Upper lobe of left lung (tissue), 6 donors: ENCODE data around the gene GABRB3. TPM values are rescaled to one million over a fixed set of nuclear protein-coding genes. Genes with fewer than 3 reads are reported as not detected.

Experiments used
- ATAC-seq, 2 donors: fragments of 200-7000 bp; cut with Tn5 transposase; one replicate each; pipeline ENCODE4 v1.9.1; 2022; ENCODE audit warnings: mild to moderate bottlenecking in 2 of 2, moderate library complexity in 2 of 2; ENCODE audit not compliant: low FRiP score in 2 of 2
- DNase-seq, 2 donors: peaks; one replicate each; pipeline ENCODE4 v3.0.0-alpha.2; 2019 to 2020
- H3K27ac ChIP-seq, 4 donors: fragments of 200-600 bp; sonication (generic); one replicate each; pipeline ENCODE4 v1.5.1; 2016 to 2019
- H3K27me3 ChIP-seq, 4 donors: fragments of 200-600 bp; sonication (generic); one replicate each; pipeline ENCODE4 v1.5.1; 2017 to 2019
- H3K36me3 ChIP-seq, 4 donors: fragments of 200-600 bp; sonication (generic); one replicate each; pipeline ENCODE4 v1.5.1; 2016 to 2019
- H3K4me1 ChIP-seq, 4 donors: fragments of 200-600 bp; sonication (generic); one replicate each; pipeline ENCODE4 v1.5.1; 2018 to 2019
- H3K4me3 ChIP-seq, 4 donors: fragments of 200-600 bp; sonication (generic); one replicate each; pipeline ENCODE4 v1.5.1; 2017 to 2019; ENCODE audit warnings: mild to moderate bottlenecking in 2 of 4, moderate library complexity in 1 of 4
- H3K9me3 ChIP-seq, 4 donors: fragments of 200-600 bp; sonication (generic); one replicate each; pipeline ENCODE4 v1.5.1; 2018 to 2019
- EP300 ChIP-seq, 4 donors: sonication (generic); formaldehyde crosslinking; IDR thresholded peaks; one replicate each; pipeline ENCODE4 v1.5.1; 2017; ENCODE audit warnings: antibody characterized with exemption in 4 of 4, control low read depth in 2 of 4
- POLR2A ChIP-seq, 4 donors: fragments of 450-650 bp; IDR thresholded peaks; one replicate each; pipeline ENCODE4 v1.5.1; 2016 to 2017; ENCODE audit warnings: antibody characterized with exemption in 4 of 4, mild to moderate bottlenecking in 2 of 4
- POLR2AphosphoS5 ChIP-seq, 2 donors: sonication (generic); formaldehyde crosslinking; IDR thresholded peaks; one replicate each; pipeline ENCODE4 v1.5.1; 2017; ENCODE audit warnings: antibody characterized with exemption in 2 of 2
- WGBS, 2 donors: methylation state at CpG; one replicate each; pipeline ENCODE4 v1.1.5; 2017 to 2018; 5-methylcytosine and 5-hydroxymethylcytosine counted together
- total RNA-seq, 6 donors: library from RNA; depleted of rRNA in 4 of 6; stranded (reverse); fragments of >200 nt in 4 of 6; gene quantifications; one replicate each; pipeline versions ENCODE4 v1.1.0 to v1.2.1, GENCODE V29; 2016 to 2021
- TF ChIP-seq, protein P1 (sequence below), 6 experiments: fragments of 450-650 bp in 4 of 6; fragments of 200-600 bp in 2 of 6; sonication (generic) in 2 of 6; IDR thresholded peaks; one replicate each; pipeline ENCODE4 v1.5.1; 2016 to 2019; ENCODE audit warnings: antibody characterized with exemption in 6 of 6
- donor health status: DM: no; HTN: no; CAD: no; lungs with moderate emphysema.
- donor health status: DM: no; HTN: yes; CAD: no; lungs with severe emphysema.

Gene GABRB3
- total RNA-seq, 6 donors from 2014 or later: 1.5 to 6.6 (median 3.7) TPM

DNA sequence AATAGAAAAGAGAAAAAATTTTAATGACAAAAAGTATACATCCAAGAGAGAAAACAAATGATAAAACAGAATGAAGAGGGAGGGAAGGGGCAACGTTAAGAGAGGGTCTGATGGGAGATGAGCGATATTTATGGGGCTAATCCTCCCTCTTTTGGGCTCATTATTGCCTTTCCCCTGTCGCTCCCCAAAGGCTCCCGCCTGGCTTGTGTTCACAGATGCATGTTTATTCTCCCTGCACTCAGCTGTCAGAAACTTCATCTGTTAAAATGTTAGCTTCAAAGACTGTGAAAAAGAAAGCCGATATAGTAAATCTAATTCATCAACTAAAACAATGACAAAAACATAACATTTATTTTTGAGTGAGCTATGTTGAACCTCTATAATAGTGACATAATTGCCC, 74.3 kb downstream of the GABRB3 start:
- no peaks in the 10 kb centered on the region for H3K27me3 ChIP-seq
- H3K36me3 ChIP-seq: no peaks in the 10 kb centered on the region
- peaks cover 0 to 9% (median 4%) of the 10 kb centered on the region in 4 donors for H3K9me3 ChIP-seq
- H3K4me3 ChIP-seq: no peak overlapping the region
- no peaks in the 10 kb centered on the region for H3K4me1 ChIP-seq
- ATAC-seq (no peak), DNase-seq (no peak)
- no peak for TF ChIP-seq POLR2AphosphoS5 (IDR thresholded peaks at IDR 0.05)
- TF ChIP-seq, protein P1, sequence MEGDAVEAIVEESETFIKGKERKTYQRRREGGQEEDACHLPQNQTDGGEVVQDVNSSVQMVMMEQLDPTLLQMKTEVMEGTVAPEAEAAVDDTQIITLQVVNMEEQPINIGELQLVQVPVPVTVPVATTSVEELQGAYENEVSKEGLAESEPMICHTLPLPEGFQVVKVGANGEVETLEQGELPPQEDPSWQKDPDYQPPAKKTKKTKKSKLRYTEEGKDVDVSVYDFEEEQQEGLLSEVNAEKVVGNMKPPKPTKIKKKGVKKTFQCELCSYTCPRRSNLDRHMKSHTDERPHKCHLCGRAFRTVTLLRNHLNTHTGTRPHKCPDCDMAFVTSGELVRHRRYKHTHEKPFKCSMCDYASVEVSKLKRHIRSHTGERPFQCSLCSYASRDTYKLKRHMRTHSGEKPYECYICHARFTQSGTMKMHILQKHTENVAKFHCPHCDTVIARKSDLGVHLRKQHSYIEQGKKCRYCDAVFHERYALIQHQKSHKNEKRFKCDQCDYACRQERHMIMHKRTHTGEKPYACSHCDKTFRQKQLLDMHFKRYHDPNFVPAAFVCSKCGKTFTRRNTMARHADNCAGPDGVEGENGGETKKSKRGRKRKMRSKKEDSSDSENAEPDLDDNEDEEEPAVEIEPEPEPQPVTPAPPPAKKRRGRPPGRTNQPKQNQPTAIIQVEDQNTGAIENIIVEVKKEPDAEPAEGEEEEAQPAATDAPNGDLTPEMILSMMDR (IDR thresholded peaks at IDR 0.05): no peak
- no peak for TF ChIP-seq EP300 (IDR thresholded peaks at IDR 0.05)
- TF ChIP-seq POLR2A (IDR thresholded peaks at IDR 0.05): no peak
- no peak overlapping the region for H3K27ac ChIP-seq
- 46 to 55% methylated on average over 5 of the region's 5 CpGs for WGBS, 2 donors

DNA sequence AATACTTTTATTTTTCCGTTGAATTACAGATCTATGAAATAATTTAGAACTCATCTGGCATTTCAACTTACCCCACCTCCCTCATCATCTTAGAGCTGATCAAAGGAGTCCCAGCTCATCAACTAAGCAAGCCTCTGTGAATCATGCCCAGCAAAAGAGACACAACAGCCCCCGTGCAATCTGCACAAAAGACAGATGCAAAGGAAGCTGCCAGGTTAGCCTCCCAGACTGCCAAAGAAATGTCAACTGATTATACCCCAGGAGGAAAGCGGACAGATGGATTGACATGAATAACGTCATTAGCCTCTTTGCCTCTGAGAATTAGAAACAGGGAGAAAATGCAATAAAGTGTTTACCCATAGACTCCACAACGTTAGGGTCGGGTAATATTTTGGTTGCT, 75.0 kb downstream of the GABRB3 start:
- ATAC-seq (no peak), DNase-seq (no peak)
- no peaks in the 10 kb centered on the region for H3K27me3 ChIP-seq
- no peak for TF ChIP-seq POLR2A (IDR thresholded peaks at IDR 0.05)
- no peak overlapping the region for H3K27ac ChIP-seq
- H3K4me1 ChIP-seq: no peaks in the 10 kb centered on the region
- 71 to 78% methylated on average over 6 of the region's 6 CpGs for WGBS, 2 donors
- no peak overlapping the region for H3K4me3 ChIP-seq
- H3K36me3 ChIP-seq: no peaks in the 10 kb centered on the region
- peaks cover 0 to 9% (median 4%) of the 10 kb centered on the region in 4 donors for H3K9me3 ChIP-seq

DNA sequence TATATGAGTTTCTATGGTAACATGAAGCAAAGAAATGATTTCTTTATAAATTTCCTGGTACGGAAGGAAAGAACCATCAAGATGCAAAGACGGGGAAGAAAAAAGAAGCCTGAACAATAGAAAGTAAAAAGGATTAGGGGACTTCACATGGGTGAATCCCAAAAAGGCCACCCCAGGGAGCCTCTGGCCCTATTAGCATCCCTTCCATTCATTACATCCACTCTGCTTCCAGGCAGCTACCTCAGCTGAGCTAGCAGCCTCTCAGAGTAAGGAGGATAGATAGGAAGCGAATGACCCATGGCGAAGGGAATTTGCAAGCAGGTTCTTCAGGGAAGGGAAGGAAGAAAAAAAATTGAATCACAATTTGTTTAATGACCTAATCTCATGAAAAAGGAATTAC, 81.6 kb downstream of the GABRB3 start:
- no peaks in the 10 kb centered on the region for H3K4me1 ChIP-seq
- TF ChIP-seq, protein P1 (IDR thresholded peaks at IDR 0.05): no peak
- TF ChIP-seq POLR2A (IDR thresholded peaks at IDR 0.05) (no peak), POLR2AphosphoS5 (IDR thresholded peaks at IDR 0.05) (no peak), EP300 (IDR thresholded peaks at IDR 0.05) (no peak)
- no peaks in the 10 kb centered on the region for H3K27me3 ChIP-seq
- no peaks in the 10 kb centered on the region for H3K36me3 ChIP-seq
- H3K27ac ChIP-seq: no peak overlapping the region
- peaks cover 0 to 9% (median 4%) of the 10 kb centered on the region in 4 donors for H3K9me3 ChIP-seq
- DNase-seq: no peak
- ATAC-seq: no peak
- H3K4me3 ChIP-seq: no peak overlapping the region
- WGBS, 2 donors: 70 to 71% methylated on average over 4 of the region's 4 CpGs

DNA sequence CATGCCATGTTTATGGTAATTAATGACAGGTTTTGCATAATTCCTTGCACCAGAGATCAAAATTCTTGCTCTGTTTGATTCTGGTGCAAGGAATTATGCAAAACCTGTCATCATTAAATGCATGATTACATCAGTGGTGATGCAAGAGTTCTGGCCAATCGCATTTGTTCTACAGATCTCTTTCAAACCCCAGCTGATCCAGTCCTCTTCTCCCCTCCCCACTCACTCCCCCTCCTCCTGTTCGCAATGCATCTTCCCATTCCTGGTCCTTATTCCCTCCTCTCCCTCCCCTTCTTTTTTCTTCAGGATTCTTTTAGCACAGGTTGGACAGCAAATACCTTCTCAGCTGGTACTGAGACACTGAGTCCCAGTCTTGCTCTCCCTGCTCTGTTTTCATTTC, 82.1 kb downstream of the GABRB3 start:
- TF ChIP-seq POLR2A (IDR thresholded peaks at IDR 0.05) (no peak), EP300 (IDR thresholded peaks at IDR 0.05) (no peak), POLR2AphosphoS5 (IDR thresholded peaks at IDR 0.05) (no peak)
- TF ChIP-seq, protein P1 (IDR thresholded peaks at IDR 0.05): no peak
- no peak for DNase-seq
- Histone ChIP-seq H3K36me3 (no peaks in the 10 kb centered on the region), H3K27me3 (no peaks in the 10 kb centered on the region), H3K9me3 (peaks cover 0 to 9% (median 4%) of the 10 kb centered on the region in 4 donors), H3K4me3 (no peak overlapping the region), H3K4me1 (no peaks in the 10 kb centered on the region), H3K27ac (no peak overlapping the region)
- WGBS, 2 donors: 59 to 70% methylated on average over 2 of the region's 2 CpGs
- no peak for ATAC-seq

DNA sequence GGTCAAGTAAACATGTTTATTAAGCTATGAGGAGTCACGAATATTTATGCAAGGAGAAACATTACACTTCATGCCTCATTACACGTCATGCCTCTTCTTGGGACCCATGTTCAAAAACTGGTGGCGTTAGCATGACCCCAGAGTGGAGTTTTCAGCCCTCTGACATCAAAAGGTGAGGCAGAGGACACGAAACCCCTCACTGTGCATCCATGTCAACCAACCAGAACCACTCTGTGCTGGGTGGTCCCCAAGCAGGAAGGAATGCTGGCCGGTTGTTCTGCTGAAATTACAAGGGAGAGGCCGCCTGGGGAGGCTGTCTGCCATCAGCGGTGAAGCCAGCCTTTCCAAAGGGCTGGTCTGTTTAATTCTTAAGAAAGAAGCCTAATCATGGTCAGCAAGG, 83.4 kb downstream of the GABRB3 start:
- no peaks in the 10 kb centered on the region for H3K4me1 ChIP-seq
- peaks cover 0 to 9% (median 3%) of the 10 kb centered on the region in 4 donors for H3K9me3 ChIP-seq
- no peak overlapping the region for H3K4me3 ChIP-seq
- H3K27ac ChIP-seq: no peak overlapping the region
- WGBS, 2 donors: 58 to 65% methylated on average over 3 to 7 of the region's 7 CpGs
- TF ChIP-seq, protein P1 (IDR thresholded peaks at IDR 0.05): no peak
- no peak for TF ChIP-seq EP300 (IDR thresholded peaks at IDR 0.05)
- TF ChIP-seq POLR2AphosphoS5 (IDR thresholded peaks at IDR 0.05): no peak
- TF ChIP-seq POLR2A (IDR thresholded peaks at IDR 0.05): no peak
- DNase-seq (no peak), ATAC-seq (no peak)
- H3K27me3 ChIP-seq: no peaks in the 10 kb centered on the region
- no peaks in the 10 kb centered on the region for H3K36me3 ChIP-seq
